Endothelial cell (in vitro differentiated cells): Measurements from ENCODE around the gene TTC34. TPM values are rescaled to one million over a fixed set of nuclear protein-coding genes. Genes with fewer than 3 reads are reported as not detected.
"Not testable (repeated sequence)": the region's sequence is repeated elsewhere in the genome, so short reads cannot be mapped to it uniquely, and the experiment has no call there.

Experiments
- DNase-seq: peaks from one replicate; pipeline ENCODE4 v3.0.0; 2021; ENCODE audit warnings: low spot score
- H3K27ac Mint-ChIP-seq: one replicate; pipeline ENCODE4 v1.8.0; 2021; ENCODE audit warnings: mixed read lengths, inconsistent platforms; ENCODE audit not compliant: unreplicated experiment
- H3K27me3 Mint-ChIP-seq: one replicate; pipeline ENCODE4 v1.8.0; 2021; ENCODE audit warnings: mild to moderate bottlenecking, moderate library complexity, mixed read lengths, inconsistent platforms; ENCODE audit not compliant: unreplicated experiment
- H3K36me3 Mint-ChIP-seq: one replicate; pipeline ENCODE4 v1.8.0; 2021; ENCODE audit warnings: mild to moderate bottlenecking, low read depth, mixed read lengths, inconsistent platforms; ENCODE audit not compliant: unreplicated experiment
- H3K4me1 Mint-ChIP-seq: one replicate; pipeline ENCODE4 v1.8.0; 2021; ENCODE audit warnings: mild to moderate bottlenecking, mixed read lengths, inconsistent platforms; ENCODE audit not compliant: unreplicated experiment
- H3K4me3 Mint-ChIP-seq: one replicate; pipeline ENCODE4 v1.8.0; 2021; ENCODE audit warnings: mild to moderate bottlenecking, mixed read lengths, inconsistent platforms; ENCODE audit not compliant: unreplicated experiment
- H3K9me3 Mint-ChIP-seq: one replicate; pipeline ENCODE4 v1.8.0; 2021; ENCODE audit warnings: mixed read lengths, inconsistent platforms; ENCODE audit not compliant: unreplicated experiment
- total RNA-seq: library from RNA; stranded (reverse); fragmentation: NEBNext Ultra II Directional; extraction: Animal tissue kit (Norgen Biotek cat#: 25700); gene quantifications from one replicate; pipeline ENCODE4 v1.2.1, GENCODE V29; 2021; ENCODE audit not compliant: unreplicated experiment

TTC34 gene
- total RNA-seq, 1 donor from 2014 or later: 0.82 TPM

DNA sequence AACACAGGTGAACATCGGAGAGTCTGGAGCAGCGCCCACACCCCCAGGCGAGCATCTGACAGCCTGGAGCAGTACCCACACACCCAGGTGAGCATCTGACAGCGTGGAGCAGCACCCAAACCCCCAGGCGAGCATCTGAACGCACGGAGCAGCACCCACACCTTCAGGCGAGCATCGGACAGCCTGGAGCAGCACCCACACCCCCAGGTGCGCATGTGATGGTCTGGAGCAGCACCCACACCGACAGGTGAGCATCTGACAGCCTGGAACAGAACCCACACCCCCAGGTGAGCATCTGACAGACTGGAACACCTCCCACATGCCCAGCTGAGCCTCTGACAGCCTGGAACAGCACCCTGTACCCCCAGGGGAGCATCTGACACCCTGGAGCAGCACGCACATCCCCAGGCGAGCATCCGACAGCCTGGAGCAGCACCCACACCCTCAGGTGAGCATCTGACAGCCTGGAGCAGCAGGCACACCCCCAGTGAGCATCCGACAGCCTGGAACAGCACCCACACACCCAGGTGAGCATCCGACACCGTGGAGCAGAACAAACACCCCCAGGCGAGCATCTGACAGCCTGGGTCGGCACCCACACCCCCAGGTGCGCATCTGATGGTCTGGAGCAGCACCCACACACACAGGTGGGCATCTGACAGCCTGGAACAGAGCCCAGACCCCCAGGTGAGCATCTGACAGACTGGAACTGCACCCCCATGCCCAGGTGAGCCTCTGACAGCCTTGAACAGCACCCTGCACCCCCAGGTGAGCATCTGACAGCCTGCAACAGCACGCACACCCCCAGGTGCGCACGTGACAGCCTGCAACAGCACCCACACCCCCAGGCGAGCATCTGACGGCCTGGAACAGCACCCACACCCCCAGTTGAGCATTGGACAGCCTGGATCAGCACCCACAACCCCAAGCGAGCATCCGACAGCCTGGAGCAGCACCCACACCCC lies 50.4 kb downstream of the TTC34 start:
- not testable (repeated sequence) for H3K4me3 Mint-ChIP-seq, H3K9me3 Mint-ChIP-seq, H3K27ac Mint-ChIP-seq, H3K36me3 Mint-ChIP-seq, H3K4me1 Mint-ChIP-seq, DNase-seq
- H3K27me3 Mint-ChIP-seq: peaks cover 14% of the 10 kb centered on the region

DNA sequence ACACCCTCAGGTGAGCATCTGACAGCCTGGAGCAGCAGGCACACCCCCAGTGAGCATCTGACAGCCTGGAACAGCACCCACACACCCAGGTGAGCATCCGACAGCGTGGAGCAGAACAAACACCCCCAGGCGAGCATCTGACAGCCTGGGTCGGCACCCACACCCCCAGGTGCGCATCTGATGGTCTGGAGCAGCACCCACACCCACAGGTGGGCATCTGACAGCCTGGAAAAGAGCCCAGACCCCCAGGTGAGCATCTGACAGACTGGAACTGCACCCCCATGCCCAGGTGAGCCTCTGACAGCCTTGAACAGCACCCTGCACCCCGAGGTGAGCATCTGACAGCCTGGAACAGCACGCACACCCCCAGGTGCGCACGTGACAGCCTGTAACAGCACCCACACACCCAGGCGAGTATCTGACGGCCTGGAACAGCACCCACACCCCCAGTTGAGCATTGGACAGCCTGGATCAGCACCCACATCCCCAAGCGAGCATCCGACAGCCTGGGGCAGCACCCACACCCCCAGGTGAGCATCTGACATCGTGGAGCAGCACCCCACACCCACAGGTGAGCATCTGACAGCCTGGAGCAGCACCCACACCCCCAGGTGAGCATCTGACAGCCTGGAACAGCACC lies 51.3 kb downstream of the TTC34 start:
- H3K4me1 Mint-ChIP-seq, H3K27ac Mint-ChIP-seq, DNase-seq, H3K4me3 Mint-ChIP-seq, H3K9me3 Mint-ChIP-seq, H3K36me3 Mint-ChIP-seq: not testable (repeated sequence)
- H3K27me3 Mint-ChIP-seq: peaks cover 14% of the 10 kb centered on the region

- not testable (repeated sequence) for H3K27ac Mint-ChIP-seq, H3K4me1 Mint-ChIP-seq, H3K9me3 Mint-ChIP-seq, H3K36me3 Mint-ChIP-seq, DNase-seq, H3K4me3 Mint-ChIP-seq
- H3K27me3 Mint-ChIP-seq: peaks cover 14% of the 10 kb centered on the region
These were observed 52.9 kb downstream of the TTC34 start for GRCh38 chr1:2748626-2749025.

- H3K27me3 Mint-ChIP-seq, H3K4me3 Mint-ChIP-seq, DNase-seq, H3K4me1 Mint-ChIP-seq, H3K36me3 Mint-ChIP-seq, H3K9me3 Mint-ChIP-seq, H3K27ac Mint-ChIP-seq: not testable (repeated sequence)
These were observed 106.7 kb downstream of the TTC34 start for GRCh38 chr1:2694796-2695195.

- H3K27ac Mint-ChIP-seq, H3K4me3 Mint-ChIP-seq, H3K36me3 Mint-ChIP-seq, H3K9me3 Mint-ChIP-seq, DNase-seq, H3K4me1 Mint-ChIP-seq: not testable (repeated sequence)
- H3K27me3 Mint-ChIP-seq: peaks cover 14% of the 10 kb centered on the region
These were observed 111.3 kb downstream of the TTC34 start for GRCh38 chr1:2690180-2690579.

GRCh38 chr1:2688336-2688665 lies 113.2 kb downstream of the TTC34 start:
- H3K4me1 Mint-ChIP-seq, DNase-seq, H3K27ac Mint-ChIP-seq: not testable (repeated sequence)
- peaks cover 11% of the 10 kb centered on the region for H3K9me3 Mint-ChIP-seq
- peaks cover 13% of the 10 kb centered on the region for H3K36me3 Mint-ChIP-seq
- H3K4me3 Mint-ChIP-seq: peak overlapping the region; percentile 73
- H3K27me3 Mint-ChIP-seq: peaks cover 21% of the 10 kb centered on the region

DNA sequence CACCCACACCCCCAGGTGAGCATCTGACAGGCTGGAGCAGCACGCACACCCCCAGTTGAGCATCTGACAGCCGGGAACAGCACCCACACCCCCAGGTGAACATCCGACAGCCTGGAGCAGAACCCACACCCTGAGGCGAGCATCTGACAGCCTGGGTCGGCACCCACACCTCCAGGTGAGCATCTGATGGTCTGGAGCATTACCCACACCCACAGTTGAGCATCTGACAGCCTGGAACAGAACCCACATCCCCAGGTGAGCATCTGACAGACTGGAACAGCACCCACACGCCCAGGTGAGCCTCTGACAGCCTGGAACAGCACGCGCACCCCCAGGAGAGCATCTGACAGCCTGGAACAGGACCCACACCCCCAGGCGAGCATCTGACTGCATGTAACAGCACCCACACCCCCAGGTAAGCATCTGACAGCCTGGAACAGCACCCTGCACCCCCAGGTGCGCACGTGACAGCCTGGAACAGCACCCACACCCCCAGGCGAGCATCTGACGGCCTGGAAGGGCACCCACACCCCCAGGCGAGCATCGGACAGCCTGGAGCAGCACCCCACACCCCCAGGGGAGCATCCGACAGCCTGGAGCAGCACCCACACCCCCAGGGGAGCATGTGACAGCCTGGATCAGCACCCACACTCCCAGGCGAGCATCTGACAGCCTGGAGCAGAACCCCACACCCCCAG lies 113.7 kb downstream of the TTC34 start:
- Mint-ChIP-seq H3K36me3 (peaks cover 13% of the 10 kb centered on the region), H3K9me3 (peaks cover 11% of the 10 kb centered on the region), H3K4me3 (peak overlapping the region; percentile 73), H3K27me3 (peaks cover 24% of the 10 kb centered on the region)
- not testable (repeated sequence) for DNase-seq, H3K4me1 Mint-ChIP-seq, H3K27ac Mint-ChIP-seq

GRCh38 chr1:2687174-2687591 lies 114.3 kb downstream of the TTC34 start:
- not testable (repeated sequence) for H3K4me3 Mint-ChIP-seq

DNA sequence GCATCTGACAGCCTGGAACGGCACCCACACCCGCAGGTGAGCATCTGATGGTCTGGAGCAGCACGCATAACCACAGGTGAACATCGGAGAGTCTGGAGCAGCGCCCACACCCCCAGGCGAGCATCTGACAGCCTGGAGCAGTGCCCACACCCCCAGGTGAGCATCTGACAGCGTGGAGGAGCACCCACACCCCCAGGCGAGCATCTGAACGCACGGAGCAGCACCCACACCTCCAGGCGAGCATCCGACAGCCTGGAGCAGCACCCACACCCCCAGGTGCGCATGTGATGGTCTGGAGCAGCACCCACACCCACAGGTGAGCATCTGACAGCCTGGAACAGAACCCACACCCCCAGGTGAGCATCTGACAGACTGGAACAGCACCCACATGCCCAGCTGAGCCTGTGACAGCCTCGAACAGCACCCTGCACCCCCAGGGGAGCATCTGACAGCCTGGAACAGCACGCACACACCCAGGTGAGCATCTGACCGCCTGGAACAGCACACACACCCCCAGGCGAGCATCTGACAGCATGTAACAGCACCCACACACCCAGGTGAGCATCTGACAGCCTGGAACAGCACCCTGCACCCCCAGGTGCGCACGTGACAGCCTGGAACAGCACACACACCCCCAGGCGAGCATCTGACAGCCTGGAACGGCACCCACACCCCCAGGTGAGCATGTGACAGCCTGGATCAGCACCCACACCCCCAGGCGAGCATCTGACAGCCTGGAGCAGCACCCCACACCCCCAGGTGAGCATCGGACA lies 115.2 kb downstream of the TTC34 start:
- Mint-ChIP-seq H3K36me3 (peaks cover 13% of the 10 kb centered on the region), H3K27me3 (peaks cover 24% of the 10 kb centered on the region), H3K9me3 (peaks cover 11% of the 10 kb centered on the region)
- not testable (repeated sequence) for DNase-seq, H3K27ac Mint-ChIP-seq, H3K4me1 Mint-ChIP-seq, H3K4me3 Mint-ChIP-seq

More at GRCh38 chr1:2687174-2687591, 114.3 kb downstream of the TTC34 start:
- Mint-ChIP-seq H3K36me3 (peaks cover 13% of the 10 kb centered on the region), H3K9me3 (peaks cover 11% of the 10 kb centered on the region), H3K27me3 (peaks cover 24% of the 10 kb centered on the region)
- DNase-seq, H3K27ac Mint-ChIP-seq, H3K4me1 Mint-ChIP-seq: not testable (repeated sequence)

DNA sequence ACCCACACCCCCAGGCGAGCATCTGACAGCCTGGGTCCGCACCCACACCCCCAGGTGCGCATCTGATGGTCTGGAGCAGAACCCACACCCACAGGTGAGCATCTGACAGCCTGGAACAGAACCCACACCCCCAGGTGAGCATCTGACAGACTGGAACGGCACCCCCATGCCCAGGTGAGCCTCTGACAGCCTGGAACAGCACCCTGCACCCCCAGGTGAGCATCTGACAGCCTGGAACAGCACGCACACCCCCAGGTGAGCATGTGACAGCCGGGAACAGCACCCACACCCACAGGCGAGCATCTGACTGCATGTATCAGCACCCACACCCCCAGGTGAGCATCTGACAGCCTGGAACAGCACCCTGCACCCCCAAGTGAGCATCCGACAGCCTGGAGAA lies 115.8 kb downstream of the TTC34 start:
- not testable (repeated sequence) for H3K4me3 Mint-ChIP-seq, H3K4me1 Mint-ChIP-seq, H3K27ac Mint-ChIP-seq, DNase-seq
- H3K9me3 Mint-ChIP-seq: peaks cover 11% of the 10 kb centered on the region
- H3K27me3 Mint-ChIP-seq: peaks cover 24% of the 10 kb centered on the region
- H3K36me3 Mint-ChIP-seq: peaks cover 13% of the 10 kb centered on the region

- not testable (repeated sequence) for H3K27ac Mint-ChIP-seq, H3K4me3 Mint-ChIP-seq, H3K4me1 Mint-ChIP-seq, DNase-seq
- peaks cover 11% of the 10 kb centered on the region for H3K9me3 Mint-ChIP-seq
- peaks cover 13% of the 10 kb centered on the region for H3K36me3 Mint-ChIP-seq
- peaks cover 24% of the 10 kb centered on the region for H3K27me3 Mint-ChIP-seq
These were observed 116.6 kb downstream of the TTC34 start for GRCh38 chr1:2684878-2685277.
